OCI-LY7 (cell line): ENCODE data around the gene ZBTB16. TPM values are rescaled to one million over a fixed set of nuclear protein-coding genes. Genes with fewer than 3 reads are reported as not detected.

Source experiments
- BruUV-seq: library from RNA; stranded (reverse); fragments of 400-500 nt; replicated peaks from 2 replicates; lab custom pipeline; 2021; lab: Mats Ljungman, UMichigan
- CTCF ChIA-PET: fragments of 300-600 bp; sonication (Branson Sonifier 250); formaldehyde crosslinking; loops from one replicate; lab custom pipeline; 2022; ENCODE audit warnings: antibody characterized with exemption; ENCODE audit not compliant: unreplicated experiment; lab: Charles Lee
- POLR2A ChIA-PET: fragments of 300-600 bp; sonication (Branson Sonifier 250); formaldehyde crosslinking; loops from one replicate; lab custom pipeline; 2022; ENCODE audit warnings: antibody characterized with exemption; lab: Charles Lee
- DNase-seq: peaks from one replicate; pipeline ENCODE4 v3.0.0-alpha.2; 2015; ENCODE audit warnings: low spot score
- H2AFZ ChIP-seq: fragments of 200-600 bp; sonication (generic), shearing (Covaris generic); 2 replicates; pipeline ENCODE4 v1.6.1; 2014; ENCODE audit warnings: mild to moderate bottlenecking, antibody characterized with exemption, low read length, moderate library complexity
- H3K27ac ChIP-seq: fragments of 200-600 bp; sonication (generic); 2 replicates; pipeline ENCODE4 v1.5.1; 2014; ENCODE audit warnings: mixed run types, low read depth, mild to moderate bottlenecking, moderate library complexity, low read length, inconsistent platforms; ENCODE audit not compliant: poor library complexity, severe bottlenecking
- H3K36me3 ChIP-seq: fragments of 200-600 bp; sonication (generic); 2 replicates; pipeline ENCODE4 v1.6.1; 2014; ENCODE audit warnings: mild to moderate bottlenecking, antibody characterized with exemption, low read length, moderate library complexity, mixed read lengths; ENCODE audit not compliant: insufficient read depth
- H3K4me1 ChIP-seq: fragments of 200-600 bp; sonication (generic); 2 replicates; pipeline ENCODE4 v1.5.1; 2014; ENCODE audit warnings: mild to moderate bottlenecking, low read length; ENCODE audit not compliant: insufficient read depth, poor library complexity, severe bottlenecking
- H3K4me2 ChIP-seq: fragments of 200-600 bp; sonication (generic); 2 replicates; pipeline ENCODE4 v1.6.1; 2014; ENCODE audit warnings: mild to moderate bottlenecking, low read length
- H3K4me3 ChIP-seq: fragments of 200-600 bp; sonication (generic); 2 replicates; pipeline ENCODE4 v1.5.1; 2014; ENCODE audit warnings: mild to moderate bottlenecking, low read depth, low read length; ENCODE audit not compliant: poor library complexity, severe bottlenecking
- H3K79me2 ChIP-seq: fragments of 200-600 bp; sonication (generic); 2 replicates; pipeline ENCODE4 v1.6.1; 2016; ENCODE audit warnings: low read depth, mild to moderate bottlenecking, low read length, moderate library complexity, mixed read lengths; ENCODE audit not compliant: insufficient read depth
- H3K9me2 ChIP-seq: fragments of 200-600 bp; sonication (generic); 2 replicates; pipeline ENCODE4 v1.6.1; 2016; ENCODE audit warnings: mild to moderate bottlenecking, low read length, mixed read lengths; ENCODE audit not compliant: insufficient read depth
- H3K9me3 ChIP-seq: fragments of 200-600 bp; sonication (generic); 2 replicates; pipeline ENCODE4 v1.6.1; 2014; ENCODE audit warnings: mild to moderate bottlenecking, mixed run types, low read length, mixed read lengths
- H4K20me1 ChIP-seq: fragments of 200-600 bp; sonication (generic); 2 replicates; pipeline ENCODE4 v1.6.1; 2014; ENCODE audit warnings: mild to moderate bottlenecking, antibody characterized with exemption, low read length, moderate library complexity, mixed read lengths; ENCODE audit not compliant: insufficient read depth
- CTCF ChIP-seq: fragments of 200-600 bp; sonication (generic); conservative IDR thresholded peaks from 2 replicates; pipeline ENCODE4 v1.5.1; 2014; ENCODE audit warnings: mild to moderate bottlenecking, antibody characterized with exemption, low read length, moderate library complexity, mixed read lengths
- EZH2phosphoT487 ChIP-seq: fragments of 200-600 bp; sonication (generic); IDR thresholded peaks from 2 replicates; pipeline ENCODE4 v1.6.1; 2018; ENCODE audit warnings: low read depth, borderline replicate concordance, mild to moderate bottlenecking, mixed run types, antibody characterized with exemption, low read length, moderate library complexity, mixed read lengths
- intact Hi-C: fragments of 100-400 bp; cut with micrococcal nuclease; formaldehyde crosslinking; loops from one replicate; pipeline ENCODE4 v1.10.0; 2022; ENCODE audit not compliant: unreplicated experiment
- total RNA-seq, 2 experiments: library from RNA; depleted of rRNA in 1 of 2; stranded (reverse); fragments of >200 nt in 1 of 2; shearing (Covaris generic) in 1 of 2; gene quantifications; 2 replicates each; pipeline ENCODE4 v1.2.3, GENCODE V29; 2014 to 2022

The ZBTB16 gene
- total RNA-seq, 2 experiments from 2014 or later, result not detected

GRCh38 chr11:114178656-114179055 is 119.1 kb downstream of the ZBTB16 start:
- POLR2A ChIA-PET, result interaction anchor here (1.0 to 1.1 kb wide), 2 partner anchors 9 to 181 kb away, joined by 3 to 4 read pairs; no protein-coding TSS in a partner anchor
- no peak overlapping the region for H3K27ac ChIP-seq

GRCh38 chr11:114179234-114179941 is 119.9 kb downstream of the ZBTB16 start:
- no TSS peak for BruUV-seq
- Histone ChIP-seq H3K9me3 (no peaks in the 10 kb centered on the region), H3K36me3 (no peaks in the 10 kb centered on the region), H3K4me1 (peaks cover 33% of the 10 kb centered on the region), H3K79me2 (no peaks in the 10 kb centered on the region), H3K27ac (no peak overlapping the region), H3K4me3 (peak overlapping the region; percentile 2), H3K9me2 (no peaks in the 10 kb centered on the region), H2AFZ (peak overlapping the region; percentile 94), H3K4me2 (peak overlapping the region; percentile 46), H4K20me1 (no peaks in the 10 kb centered on the region)
- DNase-seq, result peak; percentile 26
- intact Hi-C loops, result no loop called here
- CTCF ChIA-PET, result interaction anchor here (0.6 kb wide), 1 partner anchor 202 kb away, joined by 3 read pairs; no protein-coding TSS in a partner anchor
- POLR2A ChIA-PET, result interaction anchor here (0.5 to 1.3 kb wide), 4 partner anchors 10 to 182 kb away, joined by 3 to 5 read pairs (median 4); no protein-coding TSS in a partner anchor
- TF ChIP-seq EZH2phosphoT487, result no peak
- TF ChIP-seq CTCF, result no peak

More at GRCh38 chr11:114178656-114179055, 119.1 kb downstream of the ZBTB16 start:
- no peak for DNase-seq
- peak overlapping the region; percentile 94 for H2AFZ ChIP-seq
- H3K4me3 ChIP-seq, result no peak overlapping the region
- BruUV-seq, result no TSS peak
- no peaks in the 10 kb centered on the region for H3K9me3 ChIP-seq
- peaks cover 31% of the 10 kb centered on the region for H3K4me1 ChIP-seq
- H3K79me2 ChIP-seq, result no peaks in the 10 kb centered on the region
- intact Hi-C loops, result no loop called here
- TF ChIP-seq EZH2phosphoT487, result no peak
- TF ChIP-seq CTCF, result no peak
- H3K9me2 ChIP-seq, result no peaks in the 10 kb centered on the region
- 0 out of 2 replicates have a peak overlapping the region, but pooled peaks have one; percentile 46 for H3K4me2 ChIP-seq
- CTCF ChIA-PET, result interaction anchor here (0.6 kb wide), 1 partner anchor 201 kb away, joined by 3 read pairs; no protein-coding TSS in a partner anchor
- H4K20me1 ChIP-seq, result no peaks in the 10 kb centered on the region
- H3K36me3 ChIP-seq, result no peaks in the 10 kb centered on the region
